Measurements from ENCODE around the gene ZFPM1. TPM values are rescaled to one million over a fixed set of nuclear protein-coding genes. Genes with fewer than 3 reads are reported as not detected.

Gene ZFPM1
- total and polyA plus RNA-seq, 10 donors, result 2.3 to 25.3 (median 8.9) TPM

- no peak overlapping the region for H3K27ac ChIP-seq
- H3K36me3 ChIP-seq, result peaks cover 0 to 63% (median 0%) of the 10 kb centered on the region in 6 donors
- DNase-seq, result no peak
- WGBS, 5 donors, result 81 to 91% (median 84%) methylated on average over 14 to 26 of the region's 26 CpGs
- TF ChIP-seq CTCF (IDR thresholded peaks at IDR 0.05 in 8 of 11, conservative IDR thresholded peaks at IDR 0.05 in 3 of 11) (no peak), POLR2AphosphoS5 (IDR thresholded peaks at IDR 0.05) (no peak), POLR2A (IDR thresholded peaks at IDR 0.05) (no peak)
- H3K4me3 ChIP-seq, result no peak overlapping the region
- intact Hi-C loops (cut with DNase I; ENCODE audit: low total_unique reads), result no loop called here
- no peaks in the 10 kb centered on the region for H3K9me3 ChIP-seq
- H3K27me3 ChIP-seq (replicated peaks in 1 of 7), result no peaks in the 10 kb centered on the region
- H3K4me1 ChIP-seq, result peaks cover 0 to 5% (median 3%) of the 10 kb centered on the region in 6 donors
Measured at GRCh38 chr16:88510091-88510994, 57.3 kb downstream of the ZFPM1 start.

DNA sequence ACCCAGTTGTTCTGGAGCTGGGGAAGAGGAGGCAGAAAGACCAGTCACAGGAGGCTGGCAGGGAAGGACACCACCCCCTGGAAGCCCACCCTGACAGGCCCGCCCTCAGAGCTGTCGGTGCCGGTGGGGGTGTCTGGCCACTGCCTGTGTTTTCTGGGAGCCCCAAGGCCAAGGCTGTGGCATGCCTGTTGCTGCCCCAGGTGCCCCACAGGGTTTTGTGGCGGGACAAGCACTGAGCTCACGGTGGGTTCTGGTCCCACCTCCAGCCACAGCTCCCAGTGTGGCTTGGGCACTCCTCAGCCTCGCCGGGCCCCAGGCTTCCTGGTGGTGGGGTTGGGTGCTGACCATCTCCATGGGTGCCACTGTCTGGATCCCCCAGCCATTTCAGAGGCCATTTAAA is 58.0 kb downstream of the ZFPM1 start:
- H3K27ac ChIP-seq, result no peak overlapping the region
- intact Hi-C loops (cut with DNase I; ENCODE audit: low total_unique reads), result no loop called here
- no peaks in the 10 kb centered on the region for H3K9me3 ChIP-seq
- H3K4me1 ChIP-seq, result no peaks in the 10 kb centered on the region
- TF ChIP-seq POLR2AphosphoS5 (IDR thresholded peaks at IDR 0.05) (no peak), CTCF (IDR thresholded peaks at IDR 0.05 in 8 of 11, conservative IDR thresholded peaks at IDR 0.05 in 3 of 11) (no peak), POLR2A (IDR thresholded peaks at IDR 0.05) (no peak)
- no peak for DNase-seq
- WGBS, 5 donors, result 78 to 94% (median 92%) methylated on average over 3 to 7 of the region's 7 CpGs
- H3K36me3 ChIP-seq, result peaks cover 0 to 70% (median 0%) of the 10 kb centered on the region in 6 donors
- H3K27me3 ChIP-seq (replicated peaks in 1 of 7), result no peaks in the 10 kb centered on the region
- no peak overlapping the region for H3K4me3 ChIP-seq

- Histone ChIP-seq H3K4me3 (no peak overlapping the region), H3K36me3 (peaks cover 0 to 72% (median 0%) of the 10 kb centered on the region in 6 donors), H3K27ac (no peak overlapping the region), H3K4me1 (no peaks in the 10 kb centered on the region), H3K27me3 (replicated peaks in 1 of 7) (no peaks in the 10 kb centered on the region), H3K9me3 (no peaks in the 10 kb centered on the region)
- TF ChIP-seq POLR2AphosphoS5 (IDR thresholded peaks at IDR 0.05) (no peak), CTCF (IDR thresholded peaks at IDR 0.05 in 8 of 11, conservative IDR thresholded peaks at IDR 0.05 in 3 of 11) (no peak), POLR2A (IDR thresholded peaks at IDR 0.05) (no peak)
- DNase-seq, result no peak
- 70 to 94% (median 92%) methylated on average over 2 to 14 of the region's 14 CpGs for WGBS, 5 donors
- intact Hi-C loops (cut with DNase I; ENCODE audit: low total_unique reads), result no loop called here
Measured at GRCh38 chr16:88511906-88512305, 58.8 kb downstream of the ZFPM1 start.
